GM23338 (cell line): Measurements from ENCODE around the gene DMTF1. TPM values are rescaled to one million over a fixed set of nuclear protein-coding genes. Genes with fewer than 3 reads are reported as not detected.

Experiments
- ATAC-seq: fragments of 200-7000 bp; cut with Tn5 transposase; 3 replicates; pipeline ENCODE4 v1.9.1; 2020
- DNase-seq: peaks from one replicate; pipeline ENCODE4 v3.0.0-alpha.2; 2015; ENCODE audit warnings: low spot score
- H2AFZ ChIP-seq: fragments of 200-600 bp; sonication (generic); 2 replicates; pipeline ENCODE4 v1.8.0; 2016; ENCODE audit warnings: antibody characterized with exemption, mild to moderate bottlenecking, moderate library complexity
- H3F3A ChIP-seq: fragments of 200-600 bp; sonication (generic); replicated peaks from 2 replicates; pipeline ENCODE4 v1.8.0; 2017; ENCODE audit warnings: antibody characterized with exemption, mixed run types, low read depth
- H3K27ac ChIP-seq: fragments of 200-600 bp; sonication (generic); 2 replicates; pipeline ENCODE4 v1.6.1; 2016; ENCODE audit warnings: low read depth
- H3K27me3 ChIP-seq: fragments of 200-600 bp; sonication (generic); 2 replicates; pipeline ENCODE4 v1.8.0; 2016; ENCODE audit warnings: mild to moderate bottlenecking, mixed run types, moderate library complexity; ENCODE audit not compliant: insufficient read depth
- H3K36me3 ChIP-seq: fragments of 200-600 bp; sonication (generic); 2 replicates; pipeline ENCODE4 v1.8.0; 2016; ENCODE audit warnings: mild to moderate bottlenecking; ENCODE audit not compliant: insufficient read depth
- H3K4me1 ChIP-seq: fragments of 200-600 bp; sonication (generic); 2 replicates; pipeline ENCODE4 v1.8.0; 2016; ENCODE audit warnings: mild to moderate bottlenecking, moderate library complexity; ENCODE audit not compliant: insufficient read depth
- H3K4me2 ChIP-seq: fragments of 200-600 bp; sonication (generic); 2 replicates; pipeline ENCODE4 v1.7.1; 2017; ENCODE audit warnings: mixed run types
- H3K4me3 ChIP-seq: fragments of 200-600 bp; sonication (generic); 2 replicates; pipeline ENCODE4 v1.6.1; 2016; ENCODE audit warnings: mixed run types
- H3K79me2 ChIP-seq: fragments of 200-600 bp; sonication (generic); replicated peaks from 2 replicates; pipeline ENCODE4 v1.8.0; 2017; ENCODE audit warnings: mild to moderate bottlenecking; ENCODE audit not compliant: insufficient read depth
- H3K9me2 ChIP-seq: fragments of 200-600 bp; sonication (generic); 2 replicates; pipeline ENCODE4 v1.8.0; 2017; ENCODE audit not compliant: insufficient read depth
- H4K20me1 ChIP-seq: fragments of 200-600 bp; sonication (generic); replicated peaks from 2 replicates; pipeline ENCODE4 v1.8.0; 2017; ENCODE audit warnings: mild to moderate bottlenecking; ENCODE audit not compliant: insufficient read depth
- H3K27ac Mint-ChIP-seq: 2 replicates; pipeline ENCODE4 v1.8.0; 2020; ENCODE audit warnings: inconsistent platforms, mild to moderate bottlenecking, moderate library complexity, mixed read lengths
- H3K27me3 Mint-ChIP-seq: 3 replicates; pipeline ENCODE4 v1.8.0; 2022; ENCODE audit warnings: low read depth, mild to moderate bottlenecking, moderate library complexity, mixed read lengths, inconsistent platforms; ENCODE audit not compliant: insufficient read depth, poor library complexity
- H3K36me3 Mint-ChIP-seq: 3 replicates; pipeline ENCODE4 v1.8.0; 2021; ENCODE audit warnings: low read depth, mild to moderate bottlenecking, inconsistent platforms, moderate library complexity, mixed read lengths
- H3K4me1 Mint-ChIP-seq: 3 replicates; pipeline ENCODE4 v1.8.0; 2020; ENCODE audit warnings: mild to moderate bottlenecking, inconsistent platforms, mixed read lengths
- H3K4me3 Mint-ChIP-seq: 3 replicates; pipeline ENCODE4 v1.8.0; 2021; ENCODE audit warnings: moderate library complexity, mild to moderate bottlenecking, inconsistent platforms, mixed read lengths
- H3K9me3 Mint-ChIP-seq: 3 replicates; pipeline ENCODE4 v1.8.0; 2020; ENCODE audit warnings: moderate library complexity, mild to moderate bottlenecking, inconsistent platforms, mixed read lengths
- CREB1 ChIP-seq: fragments of 250-450 bp; sonication (Bioruptor Pico); IDR thresholded peaks from 2 replicates; pipeline ENCODE4 v1.5.0; 2020; ENCODE audit warnings: low read depth, mild to moderate bottlenecking, moderate library complexity
- CTCF ChIP-seq, 2 experiments: fragments of 200-600 bp in 1 of 2; sonication (generic) in 1 of 2; conservative IDR thresholded peaks; 2 replicates each; pipeline versions ENCODE4 v1.5.1 to v1.6.1; 2016 to 2017; ENCODE audit warnings: antibody characterized with exemption in 2 of 2, low read depth in 2 of 2, mild to moderate bottlenecking in 2 of 2, moderate library complexity in 1 of 2
- ETS1 ChIP-seq: IDR thresholded peaks from 2 replicates; pipeline ENCODE4 v1.6.1; 2016; ENCODE audit warnings: antibody characterized with exemption
- EZH2 ChIP-seq: fragments of 200-600 bp; sonication (generic); IDR thresholded peaks from one replicate; pipeline ENCODE4 v1.8.0; 2017; ENCODE audit warnings: antibody characterized with exemption, mild to moderate bottlenecking, low read depth; ENCODE audit not compliant: unreplicated experiment
- EZH2phosphoT487 ChIP-seq: fragments of 200-600 bp; sonication (generic); IDR thresholded peaks from one replicate; pipeline ENCODE4 v1.8.1; 2018; ENCODE audit warnings: antibody characterized with exemption; ENCODE audit not compliant: unreplicated experiment
- JUNB ChIP-seq: IDR thresholded peaks from one replicate; pipeline ENCODE4 v1.6.1; 2016; ENCODE audit warnings: antibody characterized with exemption; ENCODE audit not compliant: unreplicated experiment
- NANOG ChIP-seq: IDR thresholded peaks from 2 replicates; pipeline ENCODE4 v1.6.1; 2016; ENCODE audit warnings: antibody characterized with exemption, borderline replicate concordance
- POLR2AphosphoS5 ChIP-seq: IDR thresholded peaks from 2 replicates; pipeline ENCODE4 v1.6.1; 2016; ENCODE audit warnings: antibody characterized with exemption, low read depth
- REST ChIP-seq: IDR thresholded peaks from one replicate; pipeline ENCODE4 v1.6.1; 2018; ENCODE audit warnings: antibody characterized with exemption; ENCODE audit not compliant: unreplicated experiment
- STAT1 ChIP-seq: IDR thresholded peaks from one replicate; pipeline ENCODE4 v1.6.1; 2016; ENCODE audit warnings: antibody characterized with exemption; ENCODE audit not compliant: unreplicated experiment
- ZNF114 ChIP-seq: fragments of 250-450 bp; sonication (Bioruptor Pico); IDR thresholded peaks from 2 replicates; pipeline ENCODE4 v1.5.0; 2020; ENCODE audit warnings: mild to moderate bottlenecking, moderate library complexity
- ZNF331 ChIP-seq: fragments of 250-450 bp; sonication (Bioruptor Pico); IDR thresholded peaks from 2 replicates; pipeline ENCODE4 v1.5.0; 2020; ENCODE audit warnings: low read depth, mild to moderate bottlenecking, moderate library complexity
- ZNF462 ChIP-seq: fragments of 250-450 bp; sonication (Bioruptor Pico); IDR thresholded peaks from 2 replicates; pipeline ENCODE4 v1.5.0; 2020; ENCODE audit warnings: mild to moderate bottlenecking, moderate library complexity
- polyA plus RNA-seq: library from polyadenylated mRNA; unstranded; fragments of >200 nt; fragmentation: Nextera tagmentation; extraction: Ambion mirVana; gene quantifications from 2 replicates; pipeline ENCODE4 v1.2.1, GENCODE V29; 2016
- total RNA-seq: library from RNA; depleted of rRNA; stranded (reverse); fragments of >200 nt; shearing (Covaris generic); gene quantifications from 2 replicates; pipeline ENCODE4 v1.2.3, GENCODE V29; 2014

Gene DMTF1
- total and polyA plus RNA-seq, 2 experiments from 2014 or later = 60.4 to 114 TPM

- H3K4me2 ChIP-seq = peak overlapping the region; percentile 39
- peaks cover 37% of the 10 kb centered on the region; the same call in 2 of the 3 replicates for H3K4me1 Mint-ChIP-seq
- ATAC-seq (peak; percentile 84), DNase-seq (peak; percentile 70)
- no peaks in the 10 kb centered on the region for H3K27me3 Mint-ChIP-seq
- no peak overlapping the region for H2AFZ ChIP-seq
- peak overlapping the region; percentile 37 for H3K4me3 Mint-ChIP-seq
- peaks cover 11% of the 10 kb centered on the region for H3K4me1 ChIP-seq
- no peaks in the 10 kb centered on the region for H3K27me3 ChIP-seq
- H3K27ac Mint-ChIP-seq = peak overlapping the region; percentile 88
- H3F3A ChIP-seq = no peaks in the 10 kb centered on the region
- peak overlapping the region; percentile 23; the same call in 1 of the 2 replicates for H3K4me3 ChIP-seq
- H3K9me3 Mint-ChIP-seq = no peaks in the 10 kb centered on the region
- no peaks in the 10 kb centered on the region for H3K79me2 ChIP-seq
- H3K9me2 ChIP-seq = no peaks in the 10 kb centered on the region
- no peaks in the 10 kb centered on the region for H3K36me3 Mint-ChIP-seq
- H3K27ac ChIP-seq = no peak overlapping the region; the same call in 1 of the 2 replicates
- H3K36me3 ChIP-seq = no peaks in the 10 kb centered on the region
- TF ChIP-seq ZNF331 (no peak), NANOG (no peak), EZH2phosphoT487 (no peak), CTCF (conservative IDR thresholded peaks at IDR 0.05; ENCODE audit: low read depth in 2 of 2) (no peak), ZNF462 (no peak), STAT1 (no peak), ETS1 (no peak), EZH2 (no peak), ZNF114 (CRISPR knock-in tag) (no peak), JUNB (no peak), CREB1 (no peak), POLR2AphosphoS5 (no peak), REST (no peak)
- no peaks in the 10 kb centered on the region for H4K20me1 ChIP-seq
Measured at GRCh38 chr7:87128861-87129267, 23.4 kb upstream of the DMTF1 start.
